DND-41 (cell line): ENCODE data around the gene HOXB8.

Source experiments
- EZH2 ChIP-seq: IDR thresholded peaks from 3 replicates; pipeline ENCODE4 v1.6.1; 2012; ENCODE audit warnings: borderline replicate concordance, low read depth, mild to moderate bottlenecking, moderate library complexity, low read length, inconsistent platforms; ENCODE audit not compliant: severe bottlenecking
- TF ChIP-seq, protein P1 (sequence below): IDR thresholded peaks from 2 replicates; pipeline ENCODE4 v1.5.1; 2012; ENCODE audit warnings: borderline replicate concordance, low read length, moderate library complexity, mild to moderate bottlenecking; ENCODE audit not compliant: poor library complexity, severe bottlenecking; ENCODE audit errors: extremely low read depth

DNA sequence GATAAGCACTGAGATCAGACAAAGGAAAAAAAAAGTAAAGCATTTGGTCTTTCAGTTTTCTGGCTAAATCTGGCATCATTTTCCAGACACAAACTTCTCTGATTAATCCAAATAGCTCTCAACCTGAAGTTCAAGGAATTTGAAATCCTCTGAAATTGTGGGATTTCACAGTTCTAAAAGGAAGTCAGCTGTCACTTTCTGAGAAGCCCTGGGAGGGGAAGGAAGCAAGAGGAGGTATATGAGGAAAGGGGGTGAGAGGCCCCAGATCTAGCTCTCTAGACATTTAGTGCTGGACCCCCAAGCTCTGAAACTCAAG is 28.6 kb upstream of the HOXB8 start:
- TF ChIP-seq, protein P1, sequence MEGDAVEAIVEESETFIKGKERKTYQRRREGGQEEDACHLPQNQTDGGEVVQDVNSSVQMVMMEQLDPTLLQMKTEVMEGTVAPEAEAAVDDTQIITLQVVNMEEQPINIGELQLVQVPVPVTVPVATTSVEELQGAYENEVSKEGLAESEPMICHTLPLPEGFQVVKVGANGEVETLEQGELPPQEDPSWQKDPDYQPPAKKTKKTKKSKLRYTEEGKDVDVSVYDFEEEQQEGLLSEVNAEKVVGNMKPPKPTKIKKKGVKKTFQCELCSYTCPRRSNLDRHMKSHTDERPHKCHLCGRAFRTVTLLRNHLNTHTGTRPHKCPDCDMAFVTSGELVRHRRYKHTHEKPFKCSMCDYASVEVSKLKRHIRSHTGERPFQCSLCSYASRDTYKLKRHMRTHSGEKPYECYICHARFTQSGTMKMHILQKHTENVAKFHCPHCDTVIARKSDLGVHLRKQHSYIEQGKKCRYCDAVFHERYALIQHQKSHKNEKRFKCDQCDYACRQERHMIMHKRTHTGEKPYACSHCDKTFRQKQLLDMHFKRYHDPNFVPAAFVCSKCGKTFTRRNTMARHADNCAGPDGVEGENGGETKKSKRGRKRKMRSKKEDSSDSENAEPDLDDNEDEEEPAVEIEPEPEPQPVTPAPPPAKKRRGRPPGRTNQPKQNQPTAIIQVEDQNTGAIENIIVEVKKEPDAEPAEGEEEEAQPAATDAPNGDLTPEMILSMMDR, result no peak
- no peak for TF ChIP-seq EZH2
